SKM-1 treated with dmso at 0.1 percent for 144 hours (cell line): Measurements from ENCODE around the gene CCR6.

Source experiments
- DNase-seq: peaks from one replicate; lab custom pipeline; 2025; ENCODE audit not compliant: unreplicated experiment; lab: John Stamatoyannopoulos, UW

The CCR6 gene

GRCh38 chr6:167097770-167098169 lies 25.1 kb upstream of the CCR6 start:
- DNase-seq: no peak

GRCh38 chr6:167098825-167099225 lies 24.1 kb upstream of the CCR6 start:
- no peak for DNase-seq

- DNase-seq: no peak
These were observed 23.2 kb upstream of the CCR6 start for GRCh38 chr6:167099707-167100106.

- DNase-seq: no peak
These were observed 22.6 kb upstream of the CCR6 start for GRCh38 chr6:167100241-167100674.

GRCh38 chr6:167102318-167102717 lies 20.6 kb upstream of the CCR6 start:
- DNase-seq: no peak

GRCh38 chr6:167103041-167103891 lies 19.6 kb upstream of the CCR6 start:
- no peak for DNase-seq

GRCh38 chr6:167104388-167104787 lies 18.5 kb upstream of the CCR6 start:
- DNase-seq: no peak

- no peak for DNase-seq
These were observed 17.8 kb upstream of the CCR6 start for GRCh38 chr6:167105060-167105459.

- no peak for DNase-seq
These were observed 16.5 kb upstream of the CCR6 start for GRCh38 chr6:167106406-167106805.

- no peak for DNase-seq
These were observed 15.1 kb upstream of the CCR6 start for GRCh38 chr6:167107787-167108186.

GRCh38 chr6:167108278-167108677 lies 14.6 kb upstream of the CCR6 start:
- DNase-seq: no peak

GRCh38 chr6:167109651-167110050 lies 13.2 kb upstream of the CCR6 start:
- no peak for DNase-seq

- DNase-seq: no peak
These were observed 11.3 kb upstream of the CCR6 start for GRCh38 chr6:167111597-167111996.

- DNase-seq: no peak
These were observed 10.5 kb upstream of the CCR6 start for GRCh38 chr6:167112421-167112820.

GRCh38 chr6:167113047-167113754 lies 9.7 kb upstream of the CCR6 start:
- no peak for DNase-seq

- DNase-seq: no peak
These were observed 8.7 kb upstream of the CCR6 start for GRCh38 chr6:167113935-167114910.

GRCh38 chr6:167115054-167115453 lies 7.8 kb upstream of the CCR6 start:
- DNase-seq: no peak

GRCh38 chr6:167116109-167116837 lies 6.6 kb upstream of the CCR6 start:
- no peak for DNase-seq

GRCh38 chr6:167116838-167117228 lies 6.1 kb upstream of the CCR6 start:
- DNase-seq: no peak

GRCh38 chr6:167118006-167118405 lies 4.9 kb upstream of the CCR6 start:
- no peak for DNase-seq

GRCh38 chr6:167118839-167119238 lies 4.1 kb upstream of the CCR6 start:
- no peak for DNase-seq
